CD4-positive, alpha-beta T cell treated with Interleukin-10 for 1 hour (primary cell): ENCODE data around the gene NR2E1.

ENCODE experiments used
- DNase-seq: peaks from one replicate; pipeline ENCODE4 v3.0.0-alpha.2; 2020

Gene NR2E1

DNA sequence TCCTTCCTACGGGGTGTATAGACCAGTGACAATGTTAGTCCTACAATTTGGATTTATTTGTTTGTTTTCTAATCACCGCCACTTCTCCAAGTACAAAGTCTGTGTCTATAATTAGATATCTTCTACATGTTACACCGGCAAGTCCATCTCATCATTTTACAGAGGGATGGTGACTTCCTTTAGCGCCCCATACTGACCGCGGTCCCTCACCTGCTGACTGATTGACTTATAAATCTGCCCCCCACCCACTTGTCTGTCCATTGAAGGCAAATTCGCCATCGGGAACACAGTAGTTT is 8.9 kb upstream of the NR2E1 start:
- no peak for DNase-seq

DNA sequence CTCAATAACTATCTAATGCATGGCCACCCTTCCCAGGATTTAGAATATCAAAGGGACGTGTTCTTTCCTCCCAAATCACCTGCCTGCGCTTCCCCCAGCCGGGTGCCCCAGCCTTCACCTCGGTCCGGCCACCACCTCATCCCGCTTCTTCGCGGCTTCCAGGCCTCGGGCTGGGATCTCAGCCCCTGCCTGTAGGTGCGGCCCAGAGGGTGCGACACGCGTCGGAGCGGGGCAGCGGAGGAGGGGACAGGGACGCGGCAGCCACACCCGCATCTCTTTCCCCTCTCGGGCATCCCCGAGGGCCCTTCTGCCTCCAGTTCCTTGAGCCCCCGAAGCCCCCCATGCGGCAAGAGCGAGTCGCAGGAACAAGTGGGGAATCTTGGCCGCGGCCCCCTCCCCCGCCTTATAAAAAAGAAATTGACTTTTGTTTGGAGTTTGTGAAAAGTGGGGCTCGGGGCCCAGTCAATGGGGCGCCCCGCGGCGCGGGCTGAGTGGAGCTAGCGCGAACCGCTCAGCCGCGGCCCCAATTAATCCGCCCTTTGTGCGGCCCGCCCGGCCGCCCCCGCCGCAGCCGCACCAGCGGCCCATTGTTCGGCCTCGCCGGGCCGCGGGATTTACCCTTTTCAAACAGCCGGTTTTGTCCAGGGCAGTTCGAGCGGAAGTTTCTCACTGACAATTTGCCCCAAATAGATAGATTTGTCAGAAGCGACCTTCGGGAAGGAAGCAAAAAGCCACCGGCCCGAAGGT is 8.4 kb upstream of the NR2E1 start:
- DNase-seq: no peak

DNA sequence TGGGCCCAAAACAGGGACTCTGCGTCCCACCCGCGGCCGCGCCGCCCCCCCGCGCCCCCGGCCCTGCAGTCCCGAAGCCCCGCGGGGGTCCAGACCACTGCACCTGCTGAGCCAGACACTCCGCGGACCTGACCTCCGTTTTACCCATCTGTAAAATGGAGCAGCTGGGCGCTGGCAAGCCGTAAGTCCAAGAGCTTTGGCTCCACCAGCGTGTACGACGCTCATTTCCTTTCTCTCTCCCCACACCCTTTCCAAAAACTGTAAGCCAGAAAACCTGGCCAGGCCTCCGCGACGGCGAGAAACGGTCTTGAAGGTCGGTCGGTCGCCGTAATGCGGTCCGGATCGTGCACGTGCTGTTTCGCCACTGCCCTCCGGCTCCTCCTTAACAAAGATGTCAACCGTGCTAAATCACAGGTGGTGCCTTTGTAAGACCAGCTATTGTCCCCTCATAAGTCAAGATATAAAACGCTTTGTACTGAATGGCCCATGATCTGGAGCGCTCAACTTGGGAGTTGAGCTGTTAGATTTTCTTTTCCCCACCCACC is 7.8 kb upstream of the NR2E1 start:
- DNase-seq: no peak

DNA sequence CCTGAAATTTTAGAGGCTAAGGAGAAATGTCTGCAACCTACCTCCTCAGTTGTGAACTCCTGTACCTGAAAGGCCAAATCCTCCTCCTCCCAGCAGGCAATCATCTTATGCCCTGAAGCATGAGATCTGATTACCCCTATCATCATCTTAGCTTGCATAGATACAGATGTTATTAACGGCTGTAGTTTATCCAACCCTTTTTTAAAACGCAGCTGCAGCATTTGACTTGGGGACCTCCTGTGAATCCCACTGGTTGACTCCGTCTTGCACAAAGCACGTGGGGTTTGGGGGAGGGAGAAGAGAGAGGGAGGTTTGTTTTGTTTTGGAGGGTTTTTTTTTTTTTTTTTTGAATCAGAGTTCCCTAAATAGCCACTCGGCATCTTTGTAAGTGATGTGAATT is 5.8 kb upstream of the NR2E1 start:
- DNase-seq: no peak

DNA sequence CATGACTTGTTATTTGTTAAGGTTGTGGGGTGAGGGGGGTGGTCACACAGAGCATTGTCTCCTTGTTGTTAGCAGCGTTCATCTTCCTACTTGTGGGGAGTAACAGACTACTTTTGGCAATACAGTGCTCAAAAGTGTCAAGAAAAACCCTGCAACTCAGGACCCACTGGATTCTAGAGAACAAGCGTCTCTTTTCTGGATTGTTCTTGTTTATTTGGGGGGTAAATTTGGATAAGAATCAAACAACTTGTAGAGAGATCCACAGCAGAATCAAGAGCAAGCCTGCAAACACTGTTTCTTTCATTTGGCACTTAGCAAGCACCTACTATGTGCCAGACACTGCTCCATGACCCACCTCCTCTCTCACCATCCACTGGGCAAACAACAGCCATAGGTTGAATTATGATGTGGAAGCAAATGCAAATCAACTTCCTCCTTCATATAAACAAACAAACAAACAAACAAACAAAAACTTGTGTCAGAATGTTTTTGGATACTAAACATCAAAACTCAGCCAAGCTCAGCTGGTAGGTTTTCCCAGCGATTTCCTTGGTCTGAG is 4.0 kb upstream of the NR2E1 start:
- DNase-seq: no peak

DNA sequence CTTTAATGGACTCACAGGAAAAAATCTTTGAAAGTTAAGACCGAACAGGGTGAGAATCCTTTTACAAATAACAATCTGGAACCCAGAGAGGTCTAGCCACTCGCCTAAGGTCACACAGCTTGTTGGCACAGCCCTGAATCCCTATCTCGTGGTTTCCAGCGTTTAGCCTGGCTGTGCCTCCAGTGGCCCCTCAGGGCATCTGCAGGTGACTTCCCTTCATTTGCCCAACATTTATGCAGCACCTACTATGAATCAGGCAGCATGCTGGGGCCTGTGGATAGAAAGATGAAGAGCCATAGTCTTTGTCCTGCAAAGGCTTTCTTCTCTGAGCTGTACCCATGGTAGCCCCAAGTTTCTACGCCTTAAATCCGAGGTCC is 2.6 kb upstream of the NR2E1 start:
- no peak for DNase-seq

DNA sequence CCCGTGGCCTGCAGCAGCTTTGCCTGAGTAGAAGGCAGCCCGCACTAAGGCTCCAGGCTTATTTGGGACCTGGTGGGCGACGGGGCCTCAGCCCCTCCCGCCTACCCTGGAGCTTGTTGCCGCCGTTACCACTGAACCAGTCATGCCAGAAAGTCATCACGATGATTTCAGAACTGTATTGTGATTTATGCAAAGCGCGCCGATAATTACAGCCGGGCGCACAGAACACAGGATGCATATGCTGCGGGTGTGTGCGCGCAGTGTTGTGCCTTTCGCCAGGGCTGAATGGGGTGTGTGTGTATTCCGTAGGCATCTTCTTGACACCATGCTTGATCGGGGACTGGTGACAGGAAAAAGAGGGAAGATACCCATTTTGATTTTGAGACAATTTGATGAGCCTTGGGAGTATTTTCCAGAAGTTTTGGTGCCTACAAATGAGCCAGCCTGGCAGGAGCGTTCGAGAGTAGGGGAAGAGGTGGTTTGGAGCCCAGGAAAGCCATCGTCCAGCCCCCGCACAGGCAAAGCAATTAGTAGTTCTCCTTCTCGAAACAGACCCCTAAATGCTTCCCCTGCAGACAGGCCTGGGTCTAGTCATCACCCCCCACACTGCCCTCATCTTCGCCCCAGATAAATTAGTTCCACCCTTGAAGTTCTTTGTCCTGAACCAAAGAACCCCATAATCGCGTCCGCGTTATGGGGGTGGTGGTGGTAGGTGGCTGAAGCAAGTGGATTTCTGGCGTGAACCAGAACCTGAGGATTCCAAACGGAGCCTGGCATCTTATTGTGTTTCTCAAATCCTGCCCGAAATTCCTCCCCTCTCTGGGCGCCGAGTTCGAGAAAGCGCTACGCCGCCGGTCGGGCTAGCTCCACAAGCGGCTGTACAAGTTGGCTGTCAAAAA is 1.9 kb upstream of the NR2E1 start:
- no peak for DNase-seq

DNA sequence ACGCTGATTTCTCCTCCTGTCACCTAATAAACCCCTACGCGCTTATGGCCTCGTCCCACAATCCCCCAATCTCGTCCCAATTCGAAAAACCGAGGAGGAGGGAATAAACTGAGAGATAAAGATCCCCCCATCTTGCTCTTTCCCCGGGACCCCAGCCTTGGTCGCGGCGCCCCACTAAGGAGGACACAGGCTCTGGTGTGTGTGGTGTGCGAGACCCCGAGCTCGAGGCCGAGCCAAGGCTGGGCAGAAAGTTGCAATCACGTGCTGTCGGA is 1.3 kb upstream of the NR2E1 start:
- no peak for DNase-seq

DNA sequence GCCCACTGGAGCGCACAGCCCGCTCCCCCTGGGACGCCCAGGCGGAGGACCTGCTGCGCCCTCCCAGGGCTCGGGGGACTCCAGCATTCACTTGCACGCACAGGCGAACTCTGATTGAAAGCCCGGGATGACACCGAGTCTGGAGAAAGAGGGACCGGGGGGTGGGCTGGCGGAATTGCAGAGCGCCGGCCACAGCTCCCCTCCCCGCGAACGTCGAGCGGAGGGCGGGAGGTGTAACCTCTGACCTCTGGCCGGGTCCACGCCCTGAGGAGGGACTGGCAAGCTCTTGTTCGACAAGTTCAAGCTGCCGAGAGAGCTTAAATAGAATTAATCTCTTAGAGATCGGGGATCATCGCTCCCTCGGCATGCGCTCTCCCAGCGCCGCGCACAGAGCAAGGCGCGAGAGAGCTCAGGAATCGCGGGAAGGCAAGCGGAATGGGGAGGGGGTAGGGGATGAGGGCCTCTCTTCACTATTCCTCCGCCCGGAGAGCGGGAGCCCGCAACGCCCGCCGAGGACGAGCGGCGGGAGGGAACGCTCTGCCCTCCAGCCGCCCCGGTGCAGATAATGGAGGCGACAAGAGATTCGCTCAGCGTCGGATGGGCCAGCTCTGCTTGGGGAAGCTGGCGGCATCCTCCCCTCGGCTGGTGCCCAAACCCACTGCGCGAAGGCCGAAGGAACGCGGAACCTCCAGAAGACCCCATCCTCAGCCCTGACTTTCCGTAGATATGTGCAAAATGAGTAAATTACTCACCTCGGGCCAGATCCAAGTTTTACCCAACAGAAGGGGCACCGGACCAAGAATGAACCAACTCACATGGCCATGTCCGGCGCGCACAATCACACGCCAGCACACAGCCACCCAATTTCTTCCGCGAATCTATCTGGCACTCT is 761 bp upstream of the NR2E1 start:
- DNase-seq: no peak

DNA sequence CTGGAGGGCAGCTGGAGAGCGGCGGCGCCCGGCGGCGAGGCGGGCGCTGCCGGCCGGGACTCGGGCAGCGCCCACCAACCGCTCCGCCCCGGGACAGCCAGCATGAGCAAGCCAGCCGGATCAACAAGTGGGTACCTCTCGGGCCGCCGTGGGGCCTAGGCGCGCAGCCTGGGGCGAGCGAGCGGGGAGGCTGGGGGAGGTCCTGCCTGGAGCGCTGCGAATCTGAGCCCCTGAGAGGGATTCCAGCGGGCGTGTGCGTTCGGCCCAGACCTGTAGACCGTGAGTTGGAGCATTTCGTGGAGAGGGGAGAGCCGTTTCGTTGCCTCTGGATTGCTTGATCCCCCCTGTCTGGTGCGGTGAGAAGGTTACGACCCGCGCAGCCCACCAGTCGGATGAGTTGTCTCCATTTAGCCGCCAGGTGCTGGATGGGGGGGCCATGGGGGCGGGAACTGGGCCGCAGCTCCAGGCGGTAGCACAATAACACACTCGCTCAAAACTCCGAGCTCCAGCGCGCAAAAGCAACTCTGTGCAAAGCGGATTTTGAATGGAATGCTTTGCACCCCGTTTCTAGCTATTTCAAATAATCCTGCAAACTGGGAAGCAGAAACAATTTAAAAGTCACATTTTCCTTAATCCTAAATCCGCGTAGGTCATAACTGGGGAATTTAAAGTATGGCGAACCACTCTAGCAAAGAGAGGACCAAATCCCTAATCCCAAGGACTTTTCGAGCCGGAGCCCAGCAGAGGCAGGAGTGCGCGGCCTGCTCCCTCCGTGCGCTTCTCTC is 1.0 kb downstream of the NR2E1 start:
- no peak for DNase-seq

DNA sequence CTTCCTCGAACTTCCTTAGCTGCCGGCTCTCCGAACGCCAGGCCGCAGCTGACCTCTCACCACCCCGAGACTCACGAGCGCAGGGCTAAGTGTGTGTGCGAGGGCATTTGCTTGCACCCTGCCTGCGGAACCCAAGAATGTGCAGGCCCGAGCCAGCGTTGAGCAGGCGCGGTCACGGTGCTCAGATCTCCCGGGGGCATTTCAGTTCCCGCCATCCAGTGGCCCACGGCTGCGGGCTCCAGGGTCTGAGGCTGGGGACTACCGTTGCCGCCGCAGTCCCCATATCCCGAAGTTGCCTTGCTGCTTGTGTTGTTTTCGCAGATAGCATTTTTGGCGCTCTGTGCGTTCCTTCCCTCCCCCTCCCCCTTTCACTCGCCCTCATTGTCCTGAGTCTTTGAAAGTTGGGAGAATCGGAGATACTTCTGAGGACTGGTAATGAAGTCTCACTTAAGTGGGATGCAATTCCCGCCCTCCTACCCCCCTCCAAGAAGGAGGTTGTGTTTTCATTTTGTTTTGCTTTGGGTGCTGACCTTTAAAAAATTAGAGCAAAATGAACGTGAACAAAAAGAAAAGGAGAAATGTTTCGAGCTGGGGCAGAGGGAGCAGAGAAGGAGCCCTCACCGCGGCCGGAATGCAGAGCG is 1.7 kb downstream of the NR2E1 start:
- DNase-seq: no peak

DNA sequence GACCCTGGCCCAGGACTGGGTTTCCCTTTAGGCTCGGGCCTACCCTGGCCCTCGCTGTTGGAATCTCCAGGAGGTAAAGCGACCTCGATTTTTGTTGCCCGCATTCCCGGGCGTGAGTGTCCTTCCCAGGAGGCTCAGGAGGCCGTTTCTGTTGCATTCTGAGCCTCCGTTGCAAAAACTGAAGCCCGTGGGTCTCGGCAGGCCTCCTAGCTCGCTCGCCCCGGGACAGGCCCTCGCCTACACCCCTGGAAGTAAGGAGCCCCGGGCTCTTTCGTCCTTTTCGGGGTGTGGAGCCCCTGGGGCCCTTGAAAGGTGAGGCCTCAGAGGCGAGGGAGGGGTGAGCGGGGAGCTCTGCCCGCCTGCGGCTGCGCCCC is 2.3 kb downstream of the NR2E1 start:
- no peak for DNase-seq

DNA sequence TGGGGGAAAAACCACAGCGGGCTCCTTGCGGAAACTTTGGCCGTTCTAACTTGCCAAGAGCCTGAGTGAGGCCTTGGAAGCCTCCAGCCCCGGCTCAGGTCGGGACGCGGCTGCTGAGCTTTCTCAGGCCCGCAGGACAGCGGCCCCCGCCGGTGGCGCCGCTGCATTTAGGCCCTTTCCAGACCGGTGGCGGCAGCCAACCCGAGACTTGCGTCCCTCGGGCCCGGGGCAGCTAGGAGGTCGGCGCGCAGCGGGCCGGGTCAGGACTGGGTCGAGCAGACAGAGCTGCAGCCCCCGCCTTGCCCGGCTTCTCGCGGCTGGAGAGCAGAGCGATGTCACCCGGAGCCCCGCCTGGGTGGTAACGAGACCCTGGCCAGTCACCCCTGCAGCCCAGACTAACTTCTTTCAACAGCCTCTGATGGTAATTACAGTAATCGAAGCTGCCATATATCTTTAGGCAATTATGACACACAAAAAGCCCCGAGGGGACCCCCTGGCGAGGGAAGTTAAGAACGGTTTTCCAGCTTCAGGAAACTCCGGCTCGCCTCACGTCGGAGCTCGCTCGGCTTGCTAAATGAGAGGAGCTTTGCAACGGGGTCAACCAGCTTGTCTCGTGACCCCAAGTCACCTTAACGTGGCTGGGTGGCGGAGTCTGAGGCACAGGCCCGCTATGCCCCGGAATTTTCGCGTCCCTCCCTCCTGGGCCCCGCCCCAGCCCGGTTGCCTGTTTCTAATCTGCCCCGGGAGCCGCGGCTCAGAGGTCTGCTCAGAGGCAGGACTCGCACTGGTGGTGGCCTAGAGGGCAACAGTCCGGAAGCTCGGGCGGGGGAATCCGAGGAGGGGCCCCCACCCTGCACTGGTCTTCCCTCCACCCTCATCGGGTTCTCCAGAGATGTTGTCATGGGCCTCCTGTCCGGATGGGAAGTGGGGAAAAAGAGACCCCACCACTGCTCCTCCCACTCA is 3.0 kb downstream of the NR2E1 start:
- no peak for DNase-seq

DNA sequence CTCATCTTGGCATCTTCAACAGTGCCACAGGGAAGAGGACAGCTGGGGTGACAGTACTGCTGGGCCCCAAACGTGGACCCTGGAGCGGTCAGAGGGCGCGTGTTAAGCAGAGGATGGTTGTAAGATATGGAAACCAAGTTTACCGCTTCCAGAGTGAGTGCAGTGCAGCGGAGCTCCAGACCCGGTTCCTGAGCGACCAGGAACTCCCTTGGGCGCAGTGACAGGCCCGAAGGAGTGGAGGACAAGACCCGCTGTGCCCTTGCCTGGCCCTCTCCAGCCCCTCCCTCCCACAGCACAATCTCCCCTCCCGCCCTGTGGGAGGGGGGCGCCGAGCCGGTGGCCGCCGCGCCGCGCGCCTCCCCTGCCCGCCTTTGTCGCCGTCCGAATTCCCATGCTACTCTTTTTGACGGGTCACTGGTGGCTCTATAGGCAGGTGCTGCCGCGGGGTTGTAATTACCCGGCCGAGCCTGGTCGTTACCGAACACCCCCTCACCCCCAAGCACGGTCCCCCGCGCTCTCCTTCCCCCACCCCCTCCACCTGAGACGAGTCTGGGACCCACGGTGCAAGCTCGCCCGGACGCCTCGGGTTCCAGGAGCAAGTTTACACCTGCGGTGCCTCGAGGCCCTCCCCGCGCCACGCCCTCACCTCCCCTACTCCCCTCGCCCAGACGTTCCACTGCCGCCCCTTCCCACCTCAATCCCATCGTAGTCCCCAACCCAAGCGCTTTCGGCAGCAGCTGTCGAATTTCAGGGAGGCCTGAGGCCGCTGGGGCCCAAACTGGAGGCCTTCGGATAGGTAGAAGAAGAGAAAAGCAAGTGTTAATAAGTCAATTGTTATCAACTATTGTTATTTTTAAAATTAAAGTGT is 3.9 kb downstream of the NR2E1 start:
- DNase-seq: no peak

DNA sequence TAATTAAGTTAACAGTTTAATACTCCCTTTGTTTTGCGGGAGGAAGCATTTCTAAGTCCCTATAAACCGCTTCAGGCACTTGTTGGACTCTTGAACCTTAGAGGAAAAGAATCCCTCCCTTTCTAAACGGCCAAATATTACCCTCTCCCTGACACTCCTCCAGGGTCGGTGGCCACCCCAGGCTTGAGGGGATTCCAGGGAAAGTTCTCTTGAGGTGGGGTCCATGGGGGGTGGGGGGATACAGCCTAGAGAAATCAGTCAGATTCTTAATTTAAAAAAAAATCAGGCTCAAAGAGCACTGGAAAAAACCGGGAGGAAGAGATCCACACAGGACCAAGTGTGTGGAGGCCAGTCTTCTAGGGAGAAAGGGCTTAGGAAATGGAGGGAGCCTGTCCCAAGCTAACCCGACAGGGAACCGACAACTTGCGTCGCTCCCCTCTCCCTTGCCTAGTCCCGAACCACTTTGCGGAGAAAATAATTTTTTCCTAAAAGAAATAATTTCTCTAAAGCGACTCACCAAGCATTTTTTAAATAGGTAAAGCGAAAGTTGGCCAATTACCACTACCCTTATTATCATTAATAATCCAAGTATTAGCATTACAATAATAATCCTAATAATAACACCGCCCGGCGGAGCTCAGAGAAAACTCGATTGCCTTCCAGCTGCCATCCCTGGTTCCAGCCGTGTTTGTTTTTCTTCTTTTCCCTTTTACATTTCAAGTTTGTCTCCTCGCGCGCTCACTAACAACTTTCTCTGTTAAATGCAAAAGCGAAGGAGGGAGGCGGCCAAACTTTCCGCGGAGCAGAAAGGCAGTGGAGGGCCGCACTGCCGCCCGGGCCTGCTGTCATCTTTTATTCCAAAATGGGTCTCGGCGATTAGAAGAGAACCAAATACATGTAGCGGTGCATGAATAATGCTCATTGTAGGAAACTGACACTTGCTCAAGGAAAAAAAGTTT is 4.8 kb downstream of the NR2E1 start:
- DNase-seq: no peak

DNA sequence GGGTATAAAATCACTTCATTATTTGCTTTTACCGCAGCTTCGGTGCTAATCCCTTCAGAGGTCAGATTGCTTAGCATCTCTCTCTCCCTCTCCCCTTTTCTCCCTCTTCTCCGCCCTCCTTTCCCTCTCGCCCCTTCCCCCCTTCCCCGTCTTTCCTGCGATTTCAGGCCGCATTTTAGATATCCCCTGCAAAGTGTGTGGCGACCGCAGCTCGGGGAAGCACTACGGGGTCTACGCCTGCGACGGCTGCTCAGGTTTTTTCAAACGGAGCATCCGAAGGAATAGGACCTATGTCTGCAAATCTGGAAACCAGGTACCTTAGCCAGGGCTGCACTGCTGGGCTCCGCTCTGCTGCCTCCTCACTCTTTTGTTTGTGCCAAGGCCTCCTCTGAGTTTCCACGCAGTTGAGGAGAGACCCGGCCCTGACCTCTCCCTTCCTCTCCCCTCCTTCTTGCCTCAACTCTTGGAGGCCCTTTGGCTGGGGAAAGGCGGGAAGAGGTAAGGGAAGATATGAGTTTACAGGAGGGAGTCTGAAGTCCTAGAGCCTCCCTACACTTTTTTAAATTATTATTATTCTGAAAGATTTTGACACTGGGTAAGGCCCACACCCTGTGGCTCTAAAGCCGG is 5.6 kb downstream of the NR2E1 start:
- no peak for DNase-seq

DNA sequence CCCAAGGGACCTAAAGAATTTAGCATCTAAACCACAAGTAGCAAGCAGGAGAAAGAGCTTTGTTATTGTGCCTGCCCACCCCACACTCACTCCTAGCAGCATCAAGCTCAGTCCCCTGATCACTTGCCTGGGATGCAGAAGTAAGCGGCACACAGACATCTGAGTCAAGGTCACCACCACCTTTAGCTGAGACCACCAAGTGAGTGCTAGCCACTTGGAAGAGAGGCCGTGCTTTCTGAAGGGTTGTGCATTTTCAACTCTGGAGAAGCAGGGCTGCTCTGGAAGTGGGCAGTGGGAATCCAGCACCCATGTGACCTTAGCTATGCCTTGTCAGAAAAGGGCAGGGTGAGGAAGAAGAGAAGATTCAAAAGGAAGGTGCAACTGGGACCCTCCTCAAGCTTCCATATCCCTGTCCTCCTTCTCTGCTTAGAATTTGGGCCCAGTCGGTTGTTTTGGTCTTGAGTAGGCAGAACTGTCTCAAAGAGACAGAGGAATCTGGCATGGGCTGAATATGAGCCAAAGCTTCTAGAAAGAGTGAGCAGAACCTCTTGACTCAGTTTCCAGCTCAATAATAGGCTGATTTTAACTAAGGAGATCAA is 6.2 kb downstream of the NR2E1 start:
- DNase-seq: no peak
